Ecto neural progenitor cell (in vitro differentiated cells): Measurements from ENCODE around the gene MAN1C1.
"Not testable (repeated sequence)": the region's sequence is repeated elsewhere in the genome, so short reads cannot be mapped to it uniquely, and the experiment has no call there.

Source experiments
- DNase-seq: peaks from one replicate; pipeline ENCODE4 v3.0.0-alpha.2; 2018; ENCODE audit warnings: low spot score

The MAN1C1 gene

DNA sequence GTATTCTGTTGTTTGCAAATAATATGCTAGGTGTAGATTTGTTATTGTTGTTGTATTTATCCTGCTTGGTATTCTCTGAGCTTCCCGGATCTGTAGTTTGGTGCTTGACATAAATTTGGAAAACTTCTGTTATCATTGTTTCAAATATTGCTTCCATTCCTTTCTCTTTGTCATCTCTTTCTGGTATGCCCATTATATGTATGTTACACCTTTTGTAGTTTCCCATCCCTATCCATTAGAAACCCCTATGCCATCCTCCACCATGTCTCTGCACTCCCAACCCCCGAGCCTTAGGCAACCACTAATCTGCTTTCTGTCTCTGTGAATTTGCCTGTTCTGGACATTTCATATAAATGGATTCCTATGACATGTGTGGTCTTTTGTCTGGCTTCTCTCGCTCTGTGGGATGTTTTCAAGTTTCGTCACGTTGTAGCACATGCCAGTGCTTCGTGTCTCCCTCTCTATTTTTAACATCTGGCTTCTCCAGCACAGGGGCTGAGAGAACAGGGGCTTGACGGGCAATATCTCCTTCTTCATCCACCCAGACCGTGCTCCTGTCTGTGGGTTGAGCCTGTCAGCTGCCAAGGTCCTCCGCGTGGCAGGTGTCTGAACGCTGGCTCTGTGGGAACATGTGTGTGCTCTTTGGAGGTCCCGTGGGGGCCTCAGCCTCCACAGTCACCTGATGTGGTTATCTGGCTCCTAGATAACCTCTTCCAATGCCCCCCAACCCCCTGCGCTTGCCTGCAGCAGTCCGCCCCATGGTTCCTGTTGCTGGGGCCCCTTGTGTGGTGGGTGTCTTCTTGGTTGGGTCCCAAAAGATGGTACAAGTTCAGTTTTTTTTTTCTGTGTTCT is 32.8 kb upstream of the MAN1C1 start:
- no peak for DNase-seq

DNA sequence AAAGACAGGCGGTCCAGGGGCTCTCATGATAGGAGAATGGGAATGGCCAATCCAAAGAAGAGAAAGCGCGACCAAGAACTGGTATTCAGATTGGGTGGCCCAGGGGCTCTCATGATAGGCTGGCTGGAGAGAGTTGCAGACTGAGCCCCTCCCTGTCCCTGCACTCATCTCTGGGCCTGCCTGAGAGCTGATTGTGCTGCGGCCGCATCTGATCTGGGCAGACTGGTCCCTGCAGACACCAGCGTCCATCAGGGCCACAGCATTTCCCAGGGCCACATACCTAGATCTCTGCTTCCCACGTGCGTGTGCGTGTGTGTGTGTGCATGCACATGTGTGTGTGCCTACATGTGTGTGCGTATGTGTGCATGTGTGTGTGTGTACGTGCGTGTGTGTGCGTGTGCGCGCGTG is 30.4 kb upstream of the MAN1C1 start:
- DNase-seq = peak; percentile 86

DNA sequence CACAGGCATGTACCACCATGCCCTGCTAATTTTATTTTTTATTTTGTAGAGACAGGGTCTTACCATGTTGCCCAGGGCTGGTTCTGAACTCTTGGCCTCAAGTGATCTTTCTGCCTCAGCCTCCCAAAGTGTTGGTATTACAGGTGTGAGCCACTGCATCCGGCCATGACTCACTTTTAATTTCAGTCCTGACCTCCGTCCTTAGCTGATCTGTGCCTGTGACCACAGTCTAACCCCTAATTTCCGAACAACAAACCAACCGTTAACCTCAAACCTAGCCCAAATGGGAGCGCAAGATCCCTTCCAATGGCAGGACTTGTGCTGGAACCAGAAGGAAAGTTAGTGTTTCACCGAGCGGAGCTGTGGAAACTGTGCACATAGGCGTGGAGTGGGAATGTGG is 29.3 kb upstream of the MAN1C1 start:
- no peak for DNase-seq

DNA sequence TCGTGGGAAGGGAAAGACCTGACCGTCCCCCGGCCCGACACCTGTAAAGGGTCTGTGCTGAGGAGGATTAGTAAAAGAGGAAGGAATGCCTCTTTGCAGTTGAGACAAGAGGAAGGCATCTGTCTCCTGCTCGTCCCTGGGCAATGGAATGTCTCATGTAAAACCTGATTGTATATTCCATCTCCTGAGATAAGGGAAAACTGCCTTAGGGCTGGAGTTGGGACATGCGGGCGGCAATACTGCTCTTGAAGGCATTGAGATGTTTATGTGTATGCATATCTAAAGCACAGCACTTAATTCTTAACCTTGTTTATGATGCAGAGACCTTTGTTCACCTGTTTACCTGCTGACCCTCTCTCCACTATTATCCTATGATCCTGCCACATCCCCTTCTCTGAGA is 28.4 kb upstream of the MAN1C1 start:
- not testable (repeated sequence) for DNase-seq

DNA sequence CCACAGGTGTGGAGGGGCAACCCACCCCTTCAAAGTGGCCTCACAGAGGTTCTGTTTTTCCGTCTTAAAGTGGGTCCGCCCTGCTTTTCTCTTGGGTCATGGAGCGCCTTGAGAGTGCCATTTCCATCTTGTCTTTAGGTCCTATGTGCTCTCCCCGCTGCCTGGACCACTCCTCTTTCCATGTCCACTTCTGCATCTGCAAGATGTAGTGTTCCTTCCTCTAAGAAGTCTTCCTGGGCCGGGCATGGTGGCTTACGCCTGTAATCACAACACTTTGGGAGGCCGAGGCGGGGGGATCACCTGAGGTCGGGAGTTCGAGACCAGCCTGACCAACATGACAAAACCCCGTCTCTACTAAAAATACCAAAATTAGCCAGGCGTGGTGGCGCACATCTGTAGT is 27.8 kb upstream of the MAN1C1 start:
- DNase-seq = not testable (repeated sequence)

DNA sequence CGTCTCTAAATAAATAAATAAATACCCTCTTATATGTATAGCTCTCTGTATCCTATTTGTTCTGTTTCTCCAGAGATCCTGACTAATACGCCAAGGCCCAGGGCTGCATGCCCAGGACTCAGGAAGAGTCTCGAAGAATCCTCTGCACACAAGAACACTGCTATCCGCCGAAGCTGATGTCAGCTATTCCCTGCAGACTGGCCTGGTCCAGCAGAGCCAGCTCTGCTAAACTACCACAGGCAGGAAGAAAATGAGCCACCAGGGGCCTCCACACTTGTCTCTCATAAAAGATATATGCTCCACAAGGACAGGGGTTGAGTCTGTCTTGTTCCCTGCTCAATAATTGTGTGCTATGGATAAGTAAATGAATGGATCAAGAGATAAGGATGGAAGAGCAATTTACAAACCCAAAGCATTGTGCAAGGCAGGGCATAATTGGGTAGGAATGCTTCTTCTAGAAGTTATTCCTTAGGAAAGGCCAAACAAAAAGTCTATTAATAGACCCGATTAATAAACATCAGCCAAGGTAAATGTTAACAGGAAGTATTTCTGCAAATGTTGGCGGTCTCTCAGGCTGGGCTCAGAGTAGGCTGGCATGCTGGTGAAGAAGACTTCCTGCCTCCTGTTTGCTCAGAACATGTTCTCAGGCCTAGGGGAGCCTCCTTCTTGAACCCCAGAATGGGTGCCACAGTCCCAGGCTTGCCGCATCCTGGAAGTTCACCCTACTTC is 26.3 kb upstream of the MAN1C1 start:
- DNase-seq = no peak

DNA sequence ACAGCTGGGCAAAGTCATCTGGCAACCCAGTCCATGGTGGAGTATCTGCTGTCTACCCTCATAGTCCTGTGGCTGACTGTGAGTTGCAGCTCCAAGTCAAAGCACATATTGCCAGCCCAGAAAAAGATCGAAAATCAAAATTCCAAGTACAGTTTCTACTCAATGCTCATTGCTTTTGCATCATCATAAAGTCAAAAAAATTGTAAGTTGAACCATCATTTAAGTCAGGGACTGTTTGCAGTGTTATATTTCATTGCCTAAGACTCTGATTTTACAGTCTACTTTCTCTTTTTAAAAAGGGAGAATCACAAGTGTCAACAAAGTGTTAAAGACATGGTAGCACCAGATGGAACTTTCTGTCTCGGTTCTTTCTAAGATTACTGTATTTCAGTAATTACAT is 22.7 kb upstream of the MAN1C1 start:
- DNase-seq = no peak

DNA sequence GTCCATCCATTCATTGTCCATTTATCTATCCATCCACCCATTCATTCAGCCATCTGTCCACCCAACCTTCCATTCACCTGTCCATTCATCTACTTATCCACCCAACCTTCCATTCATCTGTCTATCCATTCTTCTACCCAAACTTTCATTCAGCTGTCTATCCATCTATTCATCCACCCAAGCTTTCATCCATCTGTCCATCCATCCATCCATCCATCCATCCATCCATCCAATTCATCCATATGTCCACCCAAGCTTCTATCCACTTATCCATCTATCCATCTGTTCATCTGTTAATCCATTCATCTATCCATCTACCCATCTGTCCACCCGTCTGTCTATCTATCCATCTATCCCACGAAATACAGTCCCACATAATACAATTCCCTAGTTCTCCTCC is 21.6 kb upstream of the MAN1C1 start:
- DNase-seq = no peak

DNA sequence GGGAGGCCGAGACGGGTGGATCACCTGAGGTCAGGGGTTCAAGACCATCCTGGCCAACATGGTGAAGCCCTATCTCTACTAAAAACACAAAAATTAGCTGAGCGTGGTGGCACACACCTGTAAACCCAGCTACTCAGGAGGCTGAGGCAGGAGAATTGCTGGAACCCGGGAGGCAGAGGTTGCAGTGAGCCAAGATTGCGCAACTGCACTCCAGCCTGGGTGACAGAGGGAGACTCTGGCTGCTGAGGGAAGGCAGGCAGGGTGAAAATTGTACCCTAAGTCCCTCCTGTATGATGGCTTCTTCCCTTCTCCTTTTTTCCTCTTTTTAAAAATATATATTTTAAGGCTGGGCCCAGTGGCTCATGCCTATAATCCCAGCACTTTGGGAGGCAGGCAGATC is 19.9 kb upstream of the MAN1C1 start:
- not testable (repeated sequence) for DNase-seq

DNA sequence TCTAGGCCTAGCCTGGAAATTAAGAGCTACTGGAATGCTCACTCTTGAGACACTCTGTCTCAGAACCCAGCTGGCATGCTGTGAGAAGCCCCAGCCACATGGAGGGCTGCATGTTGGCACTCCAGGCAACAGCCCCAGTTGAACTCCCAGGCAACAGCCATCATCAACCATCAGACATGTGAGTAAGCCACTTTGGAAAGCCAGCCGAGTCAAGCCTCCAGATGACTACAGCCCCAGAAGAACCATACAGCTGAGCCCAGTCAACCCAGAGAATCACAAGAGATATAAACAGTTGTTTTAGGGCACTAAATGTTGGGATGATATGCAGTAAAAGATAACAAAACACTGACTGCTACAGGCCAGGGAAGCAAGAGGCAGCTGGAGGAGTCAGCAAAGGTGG is 17.7 kb upstream of the MAN1C1 start:
- no peak for DNase-seq

DNA sequence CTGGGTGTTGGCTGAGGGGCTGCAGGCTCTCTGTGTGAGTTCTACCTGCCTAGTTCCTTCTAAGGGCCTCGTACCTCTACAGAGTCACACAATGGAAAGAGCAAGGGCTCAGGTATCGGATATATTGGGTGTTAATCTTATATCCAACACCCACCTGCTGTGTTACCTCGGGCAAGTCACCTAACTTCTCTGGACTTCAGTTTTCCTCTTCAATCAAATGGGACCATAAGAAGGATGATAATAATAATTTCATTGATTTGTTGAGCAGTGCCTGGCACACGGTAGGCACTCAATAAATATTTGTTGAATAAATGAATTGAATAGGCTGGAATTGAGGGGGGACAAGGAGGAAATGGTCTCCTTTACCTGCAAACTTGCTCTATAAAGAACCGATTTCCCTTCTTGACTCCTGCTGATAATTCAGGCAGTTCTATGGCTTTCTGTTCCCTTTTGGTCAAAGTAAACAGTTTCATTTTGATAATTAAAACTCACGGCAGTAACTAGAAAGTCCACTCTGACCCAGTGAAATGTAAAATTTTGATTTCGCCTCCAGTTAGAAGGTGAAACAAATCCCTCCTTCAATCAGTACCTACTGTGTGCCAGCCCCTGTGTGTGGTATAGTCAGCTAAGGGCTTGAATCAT is 16.5 kb upstream of the MAN1C1 start:
- DNase-seq = no peak

DNA sequence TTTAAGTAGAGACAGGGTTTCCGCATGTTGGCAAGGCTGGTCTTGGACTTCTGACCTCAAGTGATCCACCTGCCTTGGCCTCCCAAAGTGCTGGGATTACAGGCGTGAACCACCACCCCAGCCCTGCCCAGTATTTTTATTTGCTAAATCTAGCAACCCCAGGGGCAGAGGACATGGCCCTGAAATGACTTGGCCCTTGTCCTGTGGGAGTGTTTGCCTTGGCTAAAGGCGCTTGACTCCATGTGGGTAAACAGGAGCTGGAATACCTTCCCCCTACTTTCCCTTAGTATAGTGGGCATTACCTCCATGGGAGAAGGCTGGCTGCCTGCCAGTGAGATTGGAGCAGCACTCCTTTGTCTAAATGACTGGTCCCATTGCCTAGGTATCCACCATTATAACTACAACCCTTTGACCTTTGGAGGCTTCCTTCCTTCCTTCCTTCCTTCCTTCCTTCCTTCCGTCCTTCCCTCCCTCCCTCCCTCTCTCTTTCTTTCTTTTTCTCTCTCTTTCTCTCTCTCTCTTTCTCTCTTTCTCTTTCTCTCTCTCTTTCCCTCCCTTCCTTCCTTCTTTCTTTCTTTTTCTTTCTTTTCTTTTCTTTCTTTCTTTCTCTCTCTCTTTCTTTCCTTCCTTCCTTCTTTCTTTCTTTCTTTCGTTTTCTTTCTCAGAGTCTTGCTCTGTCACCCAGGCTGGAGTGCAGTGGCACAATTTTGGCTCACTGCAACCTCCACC is 15.5 kb upstream of the MAN1C1 start:
- not testable (repeated sequence) for DNase-seq

DNA sequence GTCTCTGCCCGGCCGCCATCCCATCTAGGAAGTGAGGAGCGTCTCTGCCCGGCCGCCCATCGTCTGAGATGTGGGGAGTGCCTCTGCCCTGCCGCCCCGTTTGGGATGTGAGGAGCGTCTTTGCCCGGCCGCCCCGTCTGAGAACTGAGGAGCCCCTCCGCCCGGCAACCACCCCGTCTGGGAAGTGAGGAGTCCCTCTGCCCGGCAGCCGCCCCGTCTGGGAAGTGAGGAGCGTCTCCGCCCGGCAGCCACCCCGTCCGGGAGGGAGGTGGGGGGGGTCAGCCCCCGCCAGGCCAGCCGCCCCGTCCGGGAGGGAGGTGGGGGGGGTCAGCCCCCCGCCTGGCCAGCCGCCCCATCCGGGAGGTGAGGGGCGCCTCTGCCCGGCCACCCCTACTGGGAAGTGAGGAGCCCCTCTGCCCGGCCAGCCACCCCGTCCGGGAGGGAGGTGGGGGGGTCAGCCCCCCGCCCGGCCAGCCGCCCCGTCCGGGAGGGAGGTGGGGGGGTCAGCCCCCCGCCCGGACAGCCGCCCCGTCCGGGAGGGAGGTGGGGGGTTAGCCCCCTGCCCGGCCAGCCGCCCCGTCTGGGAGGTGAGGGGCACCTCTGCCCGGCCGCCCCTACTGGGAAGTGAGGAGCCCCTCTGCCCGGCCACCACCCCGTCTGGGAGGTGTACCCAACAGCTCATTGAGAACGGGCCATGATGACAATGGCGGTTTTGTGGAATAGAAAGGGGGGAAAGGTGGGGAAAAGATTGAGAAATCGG is 12.6 kb upstream of the MAN1C1 start:
- DNase-seq = not testable (repeated sequence)

DNA sequence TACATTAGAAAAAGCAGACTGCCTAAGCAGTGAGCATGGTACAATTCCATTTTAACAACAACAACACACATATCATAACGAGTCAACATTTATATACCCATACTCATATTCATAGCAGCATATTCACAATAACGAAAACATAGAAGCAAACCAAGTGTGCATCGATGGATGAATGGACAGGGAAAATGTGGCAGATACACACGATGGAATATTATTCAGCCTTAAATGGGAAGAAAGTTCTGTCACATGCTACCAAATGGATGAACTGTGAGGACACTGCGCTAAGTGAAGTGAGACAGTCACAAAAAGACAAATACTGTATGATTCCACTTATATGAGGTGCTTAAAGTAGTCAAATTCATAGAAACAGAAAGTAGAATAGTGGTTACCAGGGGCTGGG is 9.5 kb upstream of the MAN1C1 start:
- no peak for DNase-seq

DNA sequence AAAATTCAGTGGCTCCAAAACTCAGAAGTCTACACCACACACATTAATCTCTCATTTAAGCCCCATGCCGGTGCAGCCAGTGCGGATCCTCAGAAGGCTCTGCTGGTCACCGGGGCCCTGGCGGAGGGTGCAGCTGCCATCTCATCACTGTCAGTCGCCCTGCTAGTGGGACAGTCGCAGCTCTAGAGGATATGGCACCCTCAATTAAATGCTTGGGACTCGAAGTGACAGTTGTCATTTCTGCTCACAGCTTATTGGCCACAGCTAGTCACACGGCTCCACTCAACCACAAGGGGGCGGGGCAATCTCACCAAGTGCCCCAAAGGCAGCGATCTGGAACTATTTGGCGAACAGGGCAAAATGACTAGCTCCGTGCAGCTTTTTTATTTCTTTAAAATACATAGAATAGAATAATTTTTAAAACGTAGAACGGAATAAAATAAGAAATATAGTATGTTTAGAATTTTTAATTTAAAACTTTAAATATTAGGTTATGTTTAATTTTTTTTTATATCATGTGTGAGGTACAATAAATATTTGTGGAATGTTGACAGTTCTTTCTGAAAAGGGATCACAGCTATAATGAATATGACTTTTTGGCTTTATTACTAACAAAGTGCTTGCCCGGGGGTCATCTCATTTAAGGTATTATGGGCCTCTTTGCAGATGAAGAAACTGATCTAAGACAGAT is 8.0 kb upstream of the MAN1C1 start:
- DNase-seq = peak; percentile 80

DNA sequence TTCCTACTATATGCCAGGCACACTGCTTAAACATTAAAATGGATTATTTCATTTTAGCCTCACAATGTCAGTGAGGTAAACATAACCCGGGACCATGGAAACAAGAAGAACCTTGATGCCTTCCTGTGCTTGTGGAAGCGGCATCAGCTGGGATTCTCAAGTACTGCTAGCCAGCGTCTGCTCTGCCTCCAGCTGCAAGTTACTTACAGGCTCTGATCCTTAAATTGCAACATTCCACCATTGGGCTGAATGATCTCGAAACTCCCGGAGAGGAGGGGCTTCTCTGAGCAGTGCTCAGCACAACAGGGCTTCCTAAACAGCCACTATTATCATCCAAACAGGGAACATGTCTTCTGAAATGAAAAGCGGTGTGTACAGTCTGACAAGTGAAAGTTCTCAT is 6.7 kb upstream of the MAN1C1 start:
- no peak for DNase-seq

DNA sequence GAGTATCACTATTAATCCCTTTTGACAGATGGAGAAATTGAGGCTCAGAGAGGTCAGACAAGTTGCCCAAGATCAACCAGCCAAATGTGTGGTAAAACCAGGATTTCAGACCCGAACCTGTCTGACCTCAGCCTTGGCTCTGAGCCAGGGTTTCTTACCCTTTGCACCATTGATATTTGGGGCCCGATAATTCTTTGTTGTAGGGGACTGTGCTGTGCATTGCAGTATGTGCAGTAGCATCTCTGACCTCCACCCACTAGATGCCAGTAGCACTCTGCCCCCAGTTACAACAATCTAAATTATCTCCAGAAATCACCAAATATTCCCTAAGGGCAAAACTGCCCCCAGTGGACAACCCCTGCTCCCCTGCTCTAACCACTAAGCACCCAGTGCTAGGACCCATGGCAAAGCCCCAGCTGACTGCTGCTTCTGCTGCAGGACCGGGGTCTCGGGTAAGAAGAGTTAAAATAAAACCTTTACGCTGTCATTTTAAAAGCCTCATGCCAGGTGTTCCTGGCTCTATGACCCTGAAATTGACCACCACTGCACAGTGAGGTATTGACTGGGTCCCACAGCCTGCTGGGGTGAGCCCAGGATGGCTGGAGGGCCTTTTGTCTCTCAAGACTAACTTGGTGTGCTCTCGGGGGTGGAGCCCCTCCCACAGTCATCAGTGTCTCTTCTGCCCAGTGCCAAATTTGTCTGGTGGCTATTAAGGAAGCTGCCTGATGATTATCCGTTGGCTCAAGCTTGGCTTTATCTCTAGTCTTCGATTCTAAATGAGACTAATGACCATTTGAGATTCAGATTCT is 5.6 kb upstream of the MAN1C1 start:
- DNase-seq = no peak

DNA sequence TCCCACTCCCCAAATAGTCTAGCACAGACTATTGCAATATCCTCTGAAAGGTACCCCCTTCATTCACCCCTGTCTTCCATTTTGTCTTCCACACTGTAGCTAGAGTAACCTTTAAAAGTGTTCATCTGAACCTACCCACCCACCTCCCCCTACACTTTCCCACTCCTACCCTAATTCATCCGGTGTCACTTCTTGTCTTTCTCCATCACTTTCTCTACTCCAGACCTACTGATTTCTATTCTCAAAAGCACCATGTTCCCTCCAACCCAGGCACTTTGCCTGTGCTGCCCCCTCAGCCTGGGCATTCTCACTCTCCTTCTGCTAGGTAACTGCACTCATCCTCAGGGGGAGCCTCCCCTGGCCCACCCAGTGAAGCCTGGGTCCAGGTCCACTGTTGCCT is 4.7 kb upstream of the MAN1C1 start:
- DNase-seq = no peak

DNA sequence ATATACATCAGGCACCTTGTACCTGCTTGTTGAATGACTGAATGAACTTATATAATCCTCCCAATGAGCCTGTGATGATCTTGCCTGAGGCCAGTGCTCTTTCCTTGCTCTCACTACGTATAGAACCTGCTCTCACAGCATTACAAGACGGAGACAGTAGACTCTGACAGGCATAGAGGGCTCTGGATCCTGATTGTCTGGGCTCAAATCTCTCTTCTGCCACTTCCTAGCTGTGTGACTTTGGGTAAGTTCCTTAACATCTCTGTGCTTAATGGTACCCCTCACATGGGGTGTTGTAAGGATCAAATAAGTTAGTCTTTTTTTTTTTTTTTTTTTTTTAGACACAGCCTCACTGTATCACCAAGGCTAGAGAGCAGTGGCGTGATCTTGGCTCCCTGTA is 4.2 kb upstream of the MAN1C1 start:
- DNase-seq = no peak

DNA sequence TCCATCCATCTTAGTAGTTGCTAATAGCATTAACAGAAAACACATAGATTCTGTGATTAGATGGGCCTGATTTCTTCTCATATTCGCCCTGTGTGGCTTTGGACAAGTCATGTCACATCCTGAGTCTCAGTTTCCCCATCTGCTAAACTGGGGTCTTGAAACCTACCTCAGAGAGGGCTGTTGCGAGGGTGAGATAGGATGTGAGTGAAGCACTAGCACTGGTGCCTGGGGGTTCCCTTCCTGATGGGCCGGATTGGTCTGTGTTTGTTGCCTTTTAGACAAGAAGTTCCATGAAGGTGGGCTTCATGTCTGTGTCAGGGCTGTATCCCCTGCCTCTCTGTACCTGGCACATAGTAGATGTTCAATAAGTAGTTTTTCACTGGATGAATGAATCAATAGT is 3.5 kb upstream of the MAN1C1 start:
- no peak for DNase-seq
